Right lobe of liver (tissue), 4 donors: ENCODE results near the gene DDX47.

Source experiments
- POLR2A ChIP-seq: fragments of 450-650 bp; IDR thresholded peaks from one replicate; pipeline ENCODE4 v1.6.1; 2017; ENCODE audit warnings: antibody characterized with exemption, mild to moderate bottlenecking
- TF ChIP-seq, protein P1 (sequence below), 4 donors: fragments of 200-600 bp in 3 of 4; fragments of 450-650 bp in 1 of 4; IDR thresholded peaks; one replicate each; pipeline versions ENCODE4 v1.5.1 to v1.8.0; 2016 to 2022; ENCODE audit warnings: antibody characterized with exemption in 4 of 4, mild to moderate bottlenecking in 2 of 4
- donor health status: DM: no; HTN: no; CAD: no.
- donor health status: DM: no; HTN: no; CAD: no.
- donor health status: DM: no; HTN: yes; CAD: no.

DNA sequence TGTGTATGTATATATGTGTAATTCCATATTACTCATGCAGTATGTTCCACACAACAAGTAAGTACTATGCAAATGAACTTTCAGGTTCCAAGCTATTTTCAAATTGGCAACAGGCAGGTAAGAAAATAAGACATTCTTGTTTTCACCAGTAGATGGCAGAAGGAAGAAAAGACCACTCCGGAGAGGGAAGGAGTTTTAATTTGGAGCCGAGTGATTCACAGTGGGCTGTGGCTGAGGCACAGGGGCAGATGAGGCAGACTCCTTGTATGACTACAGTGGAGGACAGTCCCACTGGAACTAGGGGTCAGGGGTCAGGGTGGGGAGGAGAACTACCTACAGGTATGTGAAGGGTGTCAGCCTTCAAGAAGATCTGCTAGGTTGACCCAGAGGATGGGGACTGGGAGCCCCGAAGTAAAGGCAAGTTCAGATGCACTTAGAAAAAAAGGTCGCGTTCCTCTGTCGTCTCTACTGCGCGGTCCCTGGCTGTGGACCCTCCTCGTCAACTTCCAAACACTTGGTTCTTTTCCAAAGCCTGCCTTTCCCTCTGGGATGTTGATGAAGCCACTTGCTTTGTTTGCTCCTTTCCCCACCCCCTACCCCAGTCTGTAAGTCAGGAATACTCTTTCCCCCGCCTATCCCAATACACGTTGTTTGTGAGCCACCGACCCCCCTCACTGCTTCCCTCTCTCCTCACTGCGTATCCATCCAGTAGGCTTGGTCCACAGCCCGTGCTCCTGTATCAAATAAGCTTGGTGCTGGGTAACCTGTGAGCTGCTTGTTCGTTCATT, 24.1 kb downstream of the DDX47 start:
- TF ChIP-seq, protein P1, sequence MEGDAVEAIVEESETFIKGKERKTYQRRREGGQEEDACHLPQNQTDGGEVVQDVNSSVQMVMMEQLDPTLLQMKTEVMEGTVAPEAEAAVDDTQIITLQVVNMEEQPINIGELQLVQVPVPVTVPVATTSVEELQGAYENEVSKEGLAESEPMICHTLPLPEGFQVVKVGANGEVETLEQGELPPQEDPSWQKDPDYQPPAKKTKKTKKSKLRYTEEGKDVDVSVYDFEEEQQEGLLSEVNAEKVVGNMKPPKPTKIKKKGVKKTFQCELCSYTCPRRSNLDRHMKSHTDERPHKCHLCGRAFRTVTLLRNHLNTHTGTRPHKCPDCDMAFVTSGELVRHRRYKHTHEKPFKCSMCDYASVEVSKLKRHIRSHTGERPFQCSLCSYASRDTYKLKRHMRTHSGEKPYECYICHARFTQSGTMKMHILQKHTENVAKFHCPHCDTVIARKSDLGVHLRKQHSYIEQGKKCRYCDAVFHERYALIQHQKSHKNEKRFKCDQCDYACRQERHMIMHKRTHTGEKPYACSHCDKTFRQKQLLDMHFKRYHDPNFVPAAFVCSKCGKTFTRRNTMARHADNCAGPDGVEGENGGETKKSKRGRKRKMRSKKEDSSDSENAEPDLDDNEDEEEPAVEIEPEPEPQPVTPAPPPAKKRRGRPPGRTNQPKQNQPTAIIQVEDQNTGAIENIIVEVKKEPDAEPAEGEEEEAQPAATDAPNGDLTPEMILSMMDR (IDR thresholded peaks at IDR 0.05), result peak; percentile 39 to 45 (median 42)
- TF ChIP-seq POLR2A, result no peak
